Panc1 (cell line): Measurements from ENCODE around the gene CMPK1.

Source experiments
- CTCF ChIP-seq: fragments of 450-650 bp; IDR thresholded peaks from 2 replicates; pipeline ENCODE4 v1.5.1; 2017; ENCODE audit warnings: mild to moderate bottlenecking
- SIN3A ChIP-seq: IDR thresholded peaks from 2 replicates; pipeline ENCODE4 v1.6.1; 2012; ENCODE audit warnings: low read depth, mild to moderate bottlenecking, low read length, moderate library complexity, borderline replicate concordance; ENCODE audit not compliant: insufficient read depth

- TF ChIP-seq CTCF (no peak), SIN3A (no peak)
These were observed 47.1 kb downstream of the CMPK1 start for GRCh38 chr1:47380699-47381098.
